HEK293T (cell line): ENCODE results near the gene TNFRSF25.

Experiments used
- BHLHE40 ChIP-seq: fragments of 450-650 bp; IDR thresholded peaks from 2 replicates; pipeline ENCODE4 v1.6.1; 2016; ENCODE audit warnings: mild to moderate bottlenecking, moderate library complexity, borderline replicate concordance
- FOXM1 ChIP-seq: fragments of 450-650 bp; IDR thresholded peaks from 2 replicates; pipeline ENCODE4 v1.6.1; 2017; ENCODE audit warnings: mild to moderate bottlenecking, borderline replicate concordance
- SUZ12 ChIP-seq: fragments of 450-650 bp; IDR thresholded peaks from 2 replicates; pipeline ENCODE4 v1.6.1; 2016; ENCODE audit warnings: mild to moderate bottlenecking
- ZNF384 ChIP-seq: fragments of 450-650 bp; IDR thresholded peaks from 2 replicates; pipeline ENCODE4 v1.6.1; 2016

DNA sequence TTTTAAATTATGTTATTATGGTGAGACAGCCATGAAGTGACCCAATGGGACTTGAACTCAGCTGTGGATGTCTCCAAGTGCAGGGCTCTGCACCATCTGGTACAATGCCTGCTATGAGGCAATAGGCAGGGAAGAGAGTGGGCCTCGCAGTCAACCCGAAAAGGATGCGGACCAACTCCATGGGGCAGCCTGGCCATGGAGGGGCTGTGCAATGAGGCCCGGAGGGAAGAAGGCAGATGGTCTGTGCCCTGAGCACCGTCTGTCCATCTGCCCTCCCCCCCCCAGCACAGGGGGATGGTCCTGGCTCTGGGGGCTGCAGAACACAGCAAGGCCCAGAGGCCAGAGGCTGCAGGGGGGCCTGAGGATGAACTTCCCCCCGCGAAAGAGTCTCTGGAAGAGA, 24.4 kb downstream of the TNFRSF25 start:
- TF ChIP-seq FOXM1 (no peak), BHLHE40 (no peak), ZNF384 (no peak), SUZ12 (no peak)
